Neuron (in vitro differentiated cells): ENCODE measurements around the gene NLRP9.

Experiments
- H2AFZ ChIP-seq: one replicate; pipeline ENCODE4 v1.6.1; 2013; ENCODE audit warnings: low read depth, mild to moderate bottlenecking, inconsistent platforms, low read length, moderate library complexity
- H3K27me3 ChIP-seq: one replicate; pipeline ENCODE4 v1.6.1; 2013; ENCODE audit warnings: low read length; ENCODE audit not compliant: insufficient read depth
- H3K36me3 ChIP-seq: one replicate; pipeline ENCODE4 v1.6.1; 2013; ENCODE audit warnings: low read length; ENCODE audit not compliant: insufficient read depth
- H3K4me1 ChIP-seq: one replicate; pipeline ENCODE4 v1.6.1; 2013; ENCODE audit warnings: low read length; ENCODE audit not compliant: insufficient read depth
- H3K4me3 ChIP-seq: 2 replicates; pipeline ENCODE4 v1.5.1; 2013; ENCODE audit warnings: mild to moderate bottlenecking, low read length, moderate library complexity
- H3K9me3 ChIP-seq: one replicate; pipeline ENCODE4 v1.6.1; 2013; ENCODE audit warnings: low read length

NLRP9 gene

DNA sequence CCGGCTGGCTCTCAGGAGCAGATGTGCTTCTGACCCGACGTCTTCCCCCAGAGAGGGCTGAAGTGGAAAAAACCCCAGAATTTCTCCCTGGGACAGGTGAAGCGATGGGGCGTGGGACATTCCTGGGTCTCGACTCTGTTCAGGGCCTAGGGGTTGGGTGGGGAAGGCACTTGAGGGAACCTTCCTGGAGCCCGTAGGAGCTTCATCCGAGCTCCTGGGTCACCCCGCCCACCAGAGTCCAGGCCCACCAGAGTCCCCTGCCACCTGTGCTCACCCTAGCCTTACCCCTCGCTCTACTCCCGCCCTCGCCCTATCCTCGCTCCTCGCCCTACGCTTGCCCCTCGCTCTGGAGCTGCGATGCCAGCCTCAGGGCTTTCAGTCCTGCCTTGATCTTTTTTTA is 39.9 kb downstream of the NLRP9 start:
- Histone ChIP-seq H3K9me3 (peaks cover 6% of the 10 kb centered on the region), H3K27me3 (no peaks in the 10 kb centered on the region), H3K4me3 (no peak overlapping the region), H2AFZ (no peak overlapping the region), H3K36me3 (peaks cover 46% of the 10 kb centered on the region), H3K4me1 (no peaks in the 10 kb centered on the region)

DNA sequence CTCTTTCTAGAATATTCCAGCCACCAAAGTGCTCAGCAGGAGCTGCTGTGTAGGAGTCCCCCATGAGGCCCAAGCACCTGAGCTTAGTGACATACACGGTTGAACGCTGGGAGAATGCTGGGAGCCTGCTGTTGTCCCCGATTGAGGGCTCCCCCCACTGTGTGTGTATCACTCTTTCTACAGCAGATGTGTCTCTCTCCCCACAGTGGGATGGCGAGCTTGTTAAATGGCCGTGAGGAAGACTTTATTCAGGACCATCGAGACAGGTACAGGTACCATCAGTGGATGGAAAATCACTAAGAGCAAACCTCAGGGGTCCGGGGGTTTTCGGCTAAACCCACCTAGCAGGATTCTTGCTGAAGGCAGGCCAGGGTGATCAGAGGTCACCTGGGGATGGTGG is 40.5 kb downstream of the NLRP9 start:
- no peaks in the 10 kb centered on the region for H3K27me3 ChIP-seq
- H3K4me3 ChIP-seq = no peak overlapping the region
- H3K9me3 ChIP-seq = peaks cover 6% of the 10 kb centered on the region
- no peak overlapping the region for H2AFZ ChIP-seq
- no peaks in the 10 kb centered on the region for H3K4me1 ChIP-seq
- H3K36me3 ChIP-seq = peaks cover 52% of the 10 kb centered on the region

DNA sequence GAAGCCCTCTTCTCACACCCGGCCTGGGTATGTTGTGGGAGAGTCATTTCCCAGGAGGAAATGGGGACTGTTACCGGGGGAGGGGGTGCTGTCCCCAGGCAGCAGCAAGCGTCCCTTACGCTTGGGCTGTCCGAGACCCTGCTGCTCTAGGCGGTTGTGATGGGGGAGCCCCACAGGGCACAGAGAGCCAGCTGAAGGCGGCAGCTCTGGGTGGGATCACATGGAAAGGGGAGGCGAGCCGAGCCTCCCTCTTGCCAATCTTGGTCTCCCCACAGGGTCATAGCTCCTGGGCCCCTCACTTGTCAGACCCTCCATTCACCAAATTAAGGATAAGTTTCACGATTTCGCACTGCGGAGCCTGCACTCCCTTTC is 41.1 kb downstream of the NLRP9 start:
- H3K27me3 ChIP-seq = no peaks in the 10 kb centered on the region
- H2AFZ ChIP-seq = no peak overlapping the region
- peaks cover 55% of the 10 kb centered on the region for H3K36me3 ChIP-seq
- no peak overlapping the region for H3K4me3 ChIP-seq
- H3K9me3 ChIP-seq = peaks cover 3% of the 10 kb centered on the region
- no peaks in the 10 kb centered on the region for H3K4me1 ChIP-seq

DNA sequence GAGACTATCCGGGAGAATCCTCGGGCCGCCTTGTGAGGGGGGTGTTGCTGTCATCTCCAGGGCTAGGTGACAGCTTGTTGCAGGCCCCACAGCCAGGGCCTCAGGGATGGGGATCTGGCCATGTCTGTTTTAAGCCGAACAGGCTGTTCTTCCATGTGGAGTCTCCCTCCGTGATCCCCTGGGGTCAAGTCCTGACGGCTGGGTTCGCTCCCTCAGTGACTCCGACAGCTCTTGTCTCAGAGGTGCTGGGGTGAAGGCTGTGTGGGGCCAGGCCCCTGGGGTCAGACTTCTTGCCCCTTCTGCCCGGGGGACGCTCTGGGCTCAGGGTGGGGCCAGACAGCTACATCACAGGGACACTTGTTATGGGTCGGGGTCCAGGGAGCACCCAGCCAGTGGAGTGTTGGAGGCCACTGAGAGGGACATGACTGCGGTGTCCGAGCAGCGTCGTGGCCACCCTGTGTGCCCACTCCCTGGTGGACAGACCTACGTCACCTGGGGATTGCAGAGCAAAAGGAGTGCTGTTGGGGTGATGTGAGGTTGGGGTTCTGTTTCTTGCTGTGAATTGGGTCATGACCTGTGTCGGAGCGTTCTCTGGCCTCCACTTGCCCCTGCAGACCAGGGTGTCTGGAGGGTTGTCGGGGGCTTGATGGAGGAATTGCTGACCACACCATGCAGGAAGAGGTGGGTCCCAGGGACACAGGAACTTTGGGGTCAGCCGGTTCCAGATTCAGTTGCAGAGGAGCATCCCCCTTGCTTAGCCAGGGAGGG is 41.7 kb downstream of the NLRP9 start:
- peaks cover 55% of the 10 kb centered on the region for H3K36me3 ChIP-seq
- peaks cover 3% of the 10 kb centered on the region for H3K9me3 ChIP-seq
- H3K27me3 ChIP-seq = no peaks in the 10 kb centered on the region
- no peak overlapping the region for H2AFZ ChIP-seq
- no peaks in the 10 kb centered on the region for H3K4me1 ChIP-seq
- no peak overlapping the region for H3K4me3 ChIP-seq

DNA sequence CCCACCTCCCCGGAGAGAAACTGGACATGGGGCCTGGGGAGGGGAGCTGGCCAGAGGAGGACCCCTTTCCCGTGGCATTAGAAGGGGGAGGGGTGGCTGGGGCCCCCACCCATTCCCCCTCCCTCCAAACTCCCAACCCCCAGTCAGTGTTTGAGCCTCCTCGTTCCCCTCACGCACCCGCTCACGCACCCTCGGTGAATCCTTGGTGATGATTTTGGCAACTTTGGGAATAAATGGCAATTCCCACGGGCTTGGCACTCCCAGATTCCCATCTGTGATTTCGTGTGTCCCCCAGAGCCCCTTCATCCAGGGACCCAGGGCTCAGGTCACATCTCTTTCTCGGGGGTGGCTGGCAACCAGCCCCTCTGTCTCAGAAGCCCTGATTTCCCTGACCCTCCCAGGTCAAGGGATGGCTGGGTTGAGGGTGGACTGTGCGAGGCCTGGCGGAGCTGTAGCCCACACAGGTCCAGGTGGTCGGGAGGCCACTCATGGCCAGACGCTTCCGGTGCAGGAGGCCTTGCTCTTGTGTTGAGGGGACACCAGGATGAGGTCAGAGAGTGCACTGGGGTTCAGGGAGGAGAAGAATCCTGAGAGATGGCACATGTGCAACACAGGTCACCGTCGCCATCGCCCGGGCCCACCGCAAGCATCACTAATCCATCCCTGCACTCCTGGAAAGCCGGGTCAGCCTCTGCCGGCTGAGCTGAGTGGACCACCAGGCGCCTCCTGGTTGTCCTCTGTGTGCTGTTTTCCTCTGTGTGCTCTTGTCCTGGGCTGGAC is 42.5 kb downstream of the NLRP9 start:
- Histone ChIP-seq H2AFZ (no peak overlapping the region), H3K4me3 (no peak overlapping the region), H3K27me3 (no peaks in the 10 kb centered on the region), H3K36me3 (peaks cover 56% of the 10 kb centered on the region), H3K4me1 (no peaks in the 10 kb centered on the region), H3K9me3 (peaks cover 2% of the 10 kb centered on the region)

DNA sequence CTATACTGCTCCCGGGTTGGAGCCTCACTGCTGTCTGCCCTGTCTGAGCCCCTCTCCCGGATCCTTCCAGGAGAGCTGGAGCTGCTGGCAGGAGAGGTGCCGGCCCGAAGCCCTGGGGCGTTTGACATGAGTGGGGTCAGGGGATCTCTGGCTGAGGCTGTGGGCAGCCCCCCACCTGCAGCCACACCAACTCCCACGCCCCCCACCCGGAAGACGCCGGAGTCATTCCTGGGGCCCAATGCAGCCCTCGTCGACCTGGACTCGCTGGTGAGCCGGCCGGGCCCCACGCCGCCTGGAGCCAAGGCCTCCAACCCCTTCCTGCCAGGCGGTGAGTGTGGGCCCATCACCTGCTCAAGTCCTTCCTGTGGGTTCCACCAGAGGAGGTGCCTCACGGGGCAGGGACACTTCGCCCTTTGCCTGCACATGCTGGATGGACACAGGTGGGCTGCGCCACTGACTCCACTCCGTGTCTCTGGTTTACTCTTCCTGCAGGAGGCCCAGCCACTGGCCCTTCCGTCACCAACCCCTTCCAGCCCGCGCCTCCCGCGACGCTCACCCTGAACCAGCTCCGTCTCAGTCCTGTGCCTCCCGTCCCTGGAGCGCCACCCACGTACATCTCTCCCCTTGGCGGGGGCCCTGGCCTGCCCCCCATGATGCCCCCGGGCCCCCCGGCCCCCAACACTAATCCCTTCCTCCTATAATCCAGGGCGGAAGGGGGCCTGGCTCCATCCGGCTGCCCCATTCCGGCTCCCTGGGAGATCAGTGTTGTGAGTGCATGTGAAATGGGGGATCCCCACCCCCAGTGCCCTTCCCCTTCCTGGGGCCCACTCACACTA is 43.3 kb downstream of the NLRP9 start:
- Histone ChIP-seq H2AFZ (no peak overlapping the region), H3K4me3 (no peak overlapping the region), H3K36me3 (peaks cover 61% of the 10 kb centered on the region), H3K4me1 (no peaks in the 10 kb centered on the region), H3K9me3 (no peaks in the 10 kb centered on the region), H3K27me3 (no peaks in the 10 kb centered on the region)

DNA sequence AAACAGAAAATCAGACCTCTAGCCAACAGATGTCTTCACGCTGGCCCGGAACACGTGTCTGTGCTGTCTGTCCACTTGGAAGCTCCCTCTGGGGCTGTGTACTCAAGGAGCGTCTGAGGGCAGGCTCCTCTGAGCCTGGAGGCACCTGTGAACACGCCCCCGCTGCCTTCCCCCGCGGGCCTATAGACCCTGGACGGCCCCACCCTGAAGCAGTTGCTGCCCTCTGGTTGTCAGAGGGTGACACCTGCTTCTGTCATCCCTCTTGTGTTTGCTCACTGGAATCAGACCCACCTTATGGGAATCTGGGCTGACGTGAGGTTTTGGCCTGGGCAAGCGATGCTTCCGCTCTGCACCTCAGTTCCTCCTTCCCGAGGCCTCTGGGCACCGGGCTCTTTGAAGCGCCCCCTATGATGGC is 44.0 kb downstream of the NLRP9 start:
- Histone ChIP-seq H3K27me3 (no peaks in the 10 kb centered on the region), H2AFZ (no peak overlapping the region), H3K4me3 (no peak overlapping the region), H3K4me1 (no peaks in the 10 kb centered on the region), H3K36me3 (peaks cover 67% of the 10 kb centered on the region), H3K9me3 (no peaks in the 10 kb centered on the region)

DNA sequence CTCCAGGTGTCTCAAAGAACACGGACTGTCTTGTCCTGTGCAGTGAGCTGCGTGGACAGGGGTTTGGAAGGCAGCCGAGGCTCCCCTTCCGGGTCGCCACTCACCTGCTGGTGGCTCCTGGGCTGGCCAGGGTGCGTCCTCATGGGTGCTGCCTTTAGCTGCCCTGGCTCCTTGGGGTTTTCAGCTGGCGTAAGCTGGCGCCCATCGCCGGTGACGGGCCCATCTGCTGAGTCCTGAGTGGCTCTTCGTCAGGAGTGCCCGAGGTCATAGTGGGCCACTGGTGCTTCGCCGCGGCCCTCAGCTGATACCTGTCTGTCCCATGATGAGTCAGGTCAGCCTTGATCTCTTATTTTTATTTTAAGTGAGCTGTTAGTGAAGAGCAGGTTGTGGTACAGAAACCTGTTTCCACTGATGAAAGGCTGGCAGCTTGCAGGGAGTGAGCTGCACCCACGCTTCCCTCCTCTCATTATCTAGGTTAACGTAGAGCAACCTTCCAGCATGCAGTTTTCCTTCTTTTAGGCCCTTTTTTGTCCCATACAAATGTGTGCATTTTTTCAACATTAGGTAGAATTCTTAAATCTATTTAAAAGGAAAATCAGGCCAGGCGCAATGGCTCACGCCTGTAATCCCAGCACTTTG is 44.7 kb downstream of the NLRP9 start:
- Histone ChIP-seq H3K4me1 (no peaks in the 10 kb centered on the region), H3K9me3 (no peaks in the 10 kb centered on the region), H2AFZ (no peak overlapping the region), H3K36me3 (peaks cover 72% of the 10 kb centered on the region), H3K4me3 (no peak overlapping the region), H3K27me3 (no peaks in the 10 kb centered on the region)

DNA sequence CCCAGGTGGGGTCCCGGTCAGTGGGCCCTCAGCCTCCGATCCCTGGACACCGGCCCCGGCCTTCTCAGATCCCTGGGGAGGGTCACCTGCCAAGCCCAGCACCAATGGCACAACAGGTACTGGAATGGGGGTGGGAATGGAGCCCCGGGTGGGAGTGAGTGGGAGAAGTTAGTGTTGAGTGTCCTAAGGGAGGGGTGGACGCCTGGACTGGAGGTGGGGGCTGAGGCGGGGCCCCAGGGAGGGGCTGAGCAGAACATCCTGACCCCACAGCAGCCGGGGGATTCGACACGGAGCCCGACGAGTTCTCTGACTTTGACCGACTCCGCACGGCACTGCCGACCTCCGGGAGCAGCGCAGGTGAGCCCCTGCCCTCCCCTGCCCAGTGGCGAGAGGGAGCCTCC is 45.5 kb downstream of the NLRP9 start:
- H3K9me3 ChIP-seq = no peaks in the 10 kb centered on the region
- no peaks in the 10 kb centered on the region for H3K27me3 ChIP-seq
- H3K36me3 ChIP-seq = peaks cover 72% of the 10 kb centered on the region
- H2AFZ ChIP-seq = no peak overlapping the region
- no peak overlapping the region for H3K4me3 ChIP-seq
- no peaks in the 10 kb centered on the region for H3K4me1 ChIP-seq

DNA sequence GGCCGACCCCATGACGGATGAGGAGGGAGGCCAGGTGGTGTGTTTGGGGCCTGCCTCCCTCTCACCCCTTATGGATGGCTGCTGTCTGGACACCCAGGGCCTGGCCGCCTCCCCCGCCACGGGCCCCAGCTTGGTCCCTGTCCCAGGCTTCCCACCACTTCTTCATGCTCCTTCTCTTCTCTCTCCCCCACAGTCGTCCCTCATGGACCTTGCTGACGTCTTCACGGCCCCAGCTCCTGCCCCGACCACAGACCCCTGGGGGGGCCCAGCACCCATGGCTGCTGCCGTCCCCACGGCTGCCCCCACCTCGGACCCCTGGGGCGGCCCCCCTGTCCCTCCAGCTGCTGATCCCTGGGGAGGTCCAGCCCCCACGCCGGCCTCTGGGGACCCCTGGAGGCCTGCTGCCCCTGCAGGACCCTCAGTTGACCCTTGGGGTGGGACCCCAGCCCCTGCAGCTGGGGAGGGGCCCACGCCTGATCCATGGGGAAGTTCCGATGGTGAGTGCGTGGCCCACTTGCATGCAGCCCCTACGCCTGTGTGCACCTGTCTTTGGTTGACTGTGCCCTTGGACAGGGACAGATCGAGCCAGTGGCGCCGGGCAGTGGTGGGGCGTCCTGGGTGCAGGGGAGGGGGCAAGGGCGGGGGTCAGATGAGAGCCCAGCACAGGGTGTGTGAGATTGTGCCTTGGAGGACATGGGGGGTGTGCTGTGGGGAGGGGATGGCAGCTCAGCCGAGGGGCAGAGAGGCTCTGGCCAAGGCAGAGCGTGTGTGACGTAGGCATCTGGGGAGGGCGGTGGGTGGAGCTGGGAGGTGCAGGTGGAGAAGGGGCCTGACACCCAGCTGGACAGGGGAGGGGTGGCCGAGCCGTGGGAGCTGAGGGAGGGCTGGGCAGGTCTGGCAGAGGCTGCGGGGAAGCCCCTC is 46.4 kb downstream of the NLRP9 start:
- Histone ChIP-seq H3K27me3 (no peaks in the 10 kb centered on the region), H3K9me3 (no peaks in the 10 kb centered on the region), H3K36me3 (peaks cover 67% of the 10 kb centered on the region), H3K4me1 (no peaks in the 10 kb centered on the region), H3K4me3 (no peak overlapping the region), H2AFZ (no peak overlapping the region)

DNA sequence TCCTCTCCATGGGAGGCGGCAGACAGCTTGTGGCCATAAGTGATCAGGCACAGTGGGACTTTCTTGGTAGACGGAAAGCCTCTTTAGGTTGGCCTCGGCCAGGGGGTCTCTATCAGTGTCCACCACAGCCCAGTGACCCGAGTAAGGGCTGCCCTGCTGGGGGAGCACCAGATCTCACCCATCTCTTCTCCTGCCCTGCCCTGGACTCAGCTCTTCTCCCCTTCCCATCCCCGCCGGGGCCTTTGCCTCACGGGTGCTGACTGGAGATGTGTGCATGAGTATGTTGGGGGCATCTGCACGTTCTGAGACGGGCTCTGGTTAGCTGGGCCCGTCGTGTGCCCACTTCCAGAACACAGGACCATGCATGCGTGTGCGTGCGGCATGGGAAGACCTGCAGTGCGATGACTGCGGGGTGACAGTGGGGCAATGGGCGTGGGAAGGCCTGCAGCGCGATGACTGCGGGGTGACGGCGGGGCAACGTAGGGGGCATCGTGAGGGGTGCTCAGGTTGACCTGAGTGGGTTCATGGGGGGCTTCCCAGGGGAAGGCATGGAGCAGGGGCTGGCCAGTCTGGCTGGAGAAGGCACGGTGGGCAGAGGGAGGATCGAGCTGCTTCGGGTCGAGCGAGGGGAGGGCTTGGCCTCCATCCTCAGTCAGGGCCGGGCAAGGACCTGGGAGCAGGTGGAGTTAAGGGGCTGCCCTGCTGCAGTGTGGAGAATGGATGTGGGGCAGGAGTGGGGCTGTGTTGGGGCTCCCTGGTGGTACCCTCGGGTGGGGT is 47.2 kb downstream of the NLRP9 start:
- no peak overlapping the region for H2AFZ ChIP-seq
- H3K27me3 ChIP-seq = no peaks in the 10 kb centered on the region
- H3K4me3 ChIP-seq = no peak overlapping the region
- H3K4me1 ChIP-seq = no peaks in the 10 kb centered on the region
- H3K36me3 ChIP-seq = peaks cover 68% of the 10 kb centered on the region
- H3K9me3 ChIP-seq = no peaks in the 10 kb centered on the region
